Measurements from ENCODE around the gene MRPL33.

MRPL33 gene

GRCh38 chr2:27808984-27809383 lies 37.5 kb downstream of the MRPL33 start:
- Histone ChIP-seq H3K27ac (ENCODE audit: low read depth, low read length) (no peak overlapping the region), H4K12ac (ENCODE audit: low read depth, low read length) (no peak overlapping the region), H3K23ac (ENCODE audit: low read length) (no peak overlapping the region), H3K27me3 (ENCODE audit: insufficient read depth, low read length) (no peaks in the 10 kb centered on the region), H3K4me3 (ENCODE audit: low read depth, low read length) (no peak overlapping the region), H3K4me2 (ENCODE audit: low read length) (no peak overlapping the region), H3K79me1 (ENCODE audit: low read length) (no peaks in the 10 kb centered on the region), H3K18ac (ENCODE audit: low read length) (no peak overlapping the region), H3K14ac (ENCODE audit: low read length) (no peak overlapping the region), H2AFZ (ENCODE audit: insufficient read depth, low read length, poor library complexity) (no peak overlapping the region), H3K4me1 (ENCODE audit: control insufficient read depth in 1 of 2, insufficient read depth in 2 of 2, low read length in 2 of 2) (no peaks in the 10 kb centered on the region), H4K91ac (ENCODE audit: low read depth, low read length) (no peak overlapping the region), H3K4ac (ENCODE audit: low read depth, low read length) (no peak overlapping the region), H2BK12ac (ENCODE audit: low read length) (no peak overlapping the region), H3K9me3 (ENCODE audit: insufficient read depth, low read depth, low read length) (no peaks in the 10 kb centered on the region), H2BK5ac (ENCODE audit: low read depth, low read length, poor library complexity) (no peak overlapping the region), H4K8ac (ENCODE audit: low read depth, low read length) (no peak overlapping the region), H3K79me2 (ENCODE audit: control insufficient read depth, insufficient read depth, low read length, poor library complexity) (no peaks in the 10 kb centered on the region), H3K36me3 (ENCODE audit: control insufficient read depth in 1 of 2, insufficient read depth in 2 of 2, low read length in 2 of 2) (no peaks in the 10 kb centered on the region), H2BK120ac (ENCODE audit: insufficient read depth, low read length, poor library complexity) (no peak overlapping the region), H3K9ac (ENCODE audit: low read length) (no peak overlapping the region), H2AK5ac (ENCODE audit: low read length) (no peak overlapping the region)
- no CpG with 5 or more reads among the region's 3 CpGs for WGBS (ENCODE audit: extremely low coverage, insufficient coverage, insufficient read length)
- DNase-seq, result no peak

GRCh38 chr2:27809761-27810241 lies 38.3 kb downstream of the MRPL33 start:
- H3K4ac ChIP-seq (ENCODE audit: low read depth, low read length), result no peak overlapping the region
- H4K91ac ChIP-seq (ENCODE audit: low read depth, low read length), result no peak overlapping the region
- H3K14ac ChIP-seq (ENCODE audit: low read length), result no peak overlapping the region
- no peaks in the 10 kb centered on the region for H3K9me3 ChIP-seq (ENCODE audit: insufficient read depth, low read depth, low read length)
- no peak overlapping the region for H2BK5ac ChIP-seq (ENCODE audit: low read depth, low read length, poor library complexity)
- no peak overlapping the region for H3K23ac ChIP-seq (ENCODE audit: low read length)
- H4K8ac ChIP-seq (ENCODE audit: low read depth, low read length), result no peak overlapping the region
- H3K79me2 ChIP-seq (ENCODE audit: control insufficient read depth, insufficient read depth, low read length, poor library complexity), result no peaks in the 10 kb centered on the region
- no CpG with 5 or more reads among the region's 3 CpGs for WGBS (ENCODE audit: extremely low coverage, insufficient coverage, insufficient read length)
- no peaks in the 10 kb centered on the region for H3K79me1 ChIP-seq (ENCODE audit: low read length)
- H2AFZ ChIP-seq (ENCODE audit: insufficient read depth, low read length, poor library complexity), result no peak overlapping the region
- no peak overlapping the region for H3K4me3 ChIP-seq (ENCODE audit: low read depth, low read length)
- H4K12ac ChIP-seq (ENCODE audit: low read depth, low read length), result no peak overlapping the region
- H3K27me3 ChIP-seq (ENCODE audit: insufficient read depth, low read length), result no peaks in the 10 kb centered on the region
- no peaks in the 10 kb centered on the region for H3K4me1 ChIP-seq (ENCODE audit: control insufficient read depth in 1 of 2, insufficient read depth in 2 of 2, low read length in 2 of 2)
- no peak overlapping the region for H2BK12ac ChIP-seq (ENCODE audit: low read length)
- H2AK5ac ChIP-seq (ENCODE audit: low read length), result no peak overlapping the region
- H3K9ac ChIP-seq (ENCODE audit: low read length), result no peak overlapping the region
- no peak overlapping the region for H3K27ac ChIP-seq (ENCODE audit: low read depth, low read length)
- H3K36me3 ChIP-seq (ENCODE audit: control insufficient read depth in 1 of 2, insufficient read depth in 2 of 2, low read length in 2 of 2), result no peaks in the 10 kb centered on the region
- DNase-seq, result peak in 1 of 2 donors; percentile 4
- no peak overlapping the region for H3K18ac ChIP-seq (ENCODE audit: low read length)
- no peak overlapping the region for H2BK120ac ChIP-seq (ENCODE audit: insufficient read depth, low read length, poor library complexity)
- no peak overlapping the region for H3K4me2 ChIP-seq (ENCODE audit: low read length)

- WGBS (ENCODE audit: extremely low coverage, insufficient coverage, insufficient read length), result no CpG with 5 or more reads among the region's 3 CpGs
- Histone ChIP-seq H2AK5ac (ENCODE audit: low read length) (no peak overlapping the region), H3K14ac (ENCODE audit: low read length) (no peak overlapping the region), H3K18ac (ENCODE audit: low read length) (no peak overlapping the region), H3K27me3 (ENCODE audit: insufficient read depth, low read length) (no peaks in the 10 kb centered on the region), H2BK120ac (ENCODE audit: insufficient read depth, low read length, poor library complexity) (no peak overlapping the region), H3K9me3 (ENCODE audit: insufficient read depth, low read depth, low read length) (no peaks in the 10 kb centered on the region), H3K9ac (ENCODE audit: low read length) (no peak overlapping the region), H3K4ac (ENCODE audit: low read depth, low read length) (no peak overlapping the region), H3K23ac (ENCODE audit: low read length) (no peak overlapping the region), H3K4me3 (ENCODE audit: low read depth, low read length) (no peak overlapping the region), H2AFZ (ENCODE audit: insufficient read depth, low read length, poor library complexity) (no peak overlapping the region), H2BK5ac (ENCODE audit: low read depth, low read length, poor library complexity) (no peak overlapping the region), H4K8ac (ENCODE audit: low read depth, low read length) (no peak overlapping the region), H3K27ac (ENCODE audit: low read depth, low read length) (no peak overlapping the region), H3K4me1 (ENCODE audit: control insufficient read depth in 1 of 2, insufficient read depth in 2 of 2, low read length in 2 of 2) (no peaks in the 10 kb centered on the region), H4K91ac (ENCODE audit: low read depth, low read length) (no peak overlapping the region), H3K79me1 (ENCODE audit: low read length) (no peaks in the 10 kb centered on the region), H3K79me2 (ENCODE audit: control insufficient read depth, insufficient read depth, low read length, poor library complexity) (no peaks in the 10 kb centered on the region), H3K4me2 (ENCODE audit: low read length) (no peak overlapping the region), H3K36me3 (ENCODE audit: control insufficient read depth in 1 of 2, insufficient read depth in 2 of 2, low read length in 2 of 2) (no peaks in the 10 kb centered on the region), H2BK12ac (ENCODE audit: low read length) (no peak overlapping the region), H4K12ac (ENCODE audit: low read depth, low read length) (no peak overlapping the region)
- no peak for DNase-seq
Measured at GRCh38 chr2:27810455-27810854, 38.9 kb downstream of the MRPL33 start.

GRCh38 chr2:27811768-27812167 lies 40.2 kb downstream of the MRPL33 start:
- Histone ChIP-seq H2BK12ac (ENCODE audit: low read length) (no peak overlapping the region), H3K4me3 (ENCODE audit: low read depth, low read length) (no peak overlapping the region), H3K79me1 (ENCODE audit: low read length) (no peaks in the 10 kb centered on the region), H4K12ac (ENCODE audit: low read depth, low read length) (no peak overlapping the region), H4K8ac (ENCODE audit: low read depth, low read length) (no peak overlapping the region), H3K36me3 (ENCODE audit: control insufficient read depth in 1 of 2, insufficient read depth in 2 of 2, low read length in 2 of 2) (no peaks in the 10 kb centered on the region), H2BK120ac (ENCODE audit: insufficient read depth, low read length, poor library complexity) (no peak overlapping the region), H2AFZ (ENCODE audit: insufficient read depth, low read length, poor library complexity) (no peak overlapping the region), H3K4me1 (ENCODE audit: control insufficient read depth in 1 of 2, insufficient read depth in 2 of 2, low read length in 2 of 2) (no peaks in the 10 kb centered on the region), H3K4ac (ENCODE audit: low read depth, low read length) (no peak overlapping the region), H2AK5ac (ENCODE audit: low read length) (no peak overlapping the region), H3K18ac (ENCODE audit: low read length) (no peak overlapping the region), H3K79me2 (ENCODE audit: control insufficient read depth, insufficient read depth, low read length, poor library complexity) (no peaks in the 10 kb centered on the region), H3K9ac (ENCODE audit: low read length) (no peak overlapping the region), H4K91ac (ENCODE audit: low read depth, low read length) (no peak overlapping the region), H3K27me3 (ENCODE audit: insufficient read depth, low read length) (no peaks in the 10 kb centered on the region), H3K4me2 (ENCODE audit: low read length) (no peak overlapping the region), H3K27ac (ENCODE audit: low read depth, low read length) (no peak overlapping the region), H2BK5ac (ENCODE audit: low read depth, low read length, poor library complexity) (no peak overlapping the region), H3K23ac (ENCODE audit: low read length) (no peak overlapping the region), H3K9me3 (ENCODE audit: insufficient read depth, low read depth, low read length) (no peaks in the 10 kb centered on the region), H3K14ac (ENCODE audit: low read length) (no peak overlapping the region)
- WGBS (ENCODE audit: extremely low coverage, insufficient coverage, insufficient read length), result no CpG with 5 or more reads among the region's 1 CpG
- no peak for DNase-seq

Data from trophoblast cell (in vitro differentiated cells and primary cell).